SK-N-SH (cell line): ENCODE results near the gene PLXDC1. TPM values are rescaled to one million over a fixed set of nuclear protein-coding genes. Genes with fewer than 3 reads are reported as not detected.
"Not testable (repeated sequence)": the region's sequence is repeated elsewhere in the genome, so short reads cannot be mapped to it uniquely, and the experiment has no call there.

Experiments used
- CTCF ChIA-PET: fragments of 300-600, 350-600 bp; formaldehyde crosslinking; extraction: SDS; loops from one replicate; lab custom pipeline; 2021; lab: Yijun Ruan, JAX
- POLR2A ChIA-PET: fragments of 350-600 bp; sonication (Branson Sonifier 250); formaldehyde crosslinking; extraction: SDS; loops from one replicate; lab custom pipeline; 2020; ENCODE audit warnings: antibody characterized with exemption, inconsistent platforms; lab: Yijun Ruan, JAX
- DNase-seq: peaks from one replicate; pipeline ENCODE4 v3.0.0; 2012
- H2AFZ ChIP-seq: fragments of 200-600 bp; sonication (generic); 2 replicates; pipeline ENCODE4 v1.8.1; 2016; ENCODE audit warnings: antibody characterized with exemption, mild to moderate bottlenecking, low read depth
- H3F3A ChIP-seq: fragments of 200-600 bp; sonication (generic); replicated peaks from 2 replicates; pipeline ENCODE3; 2016; ENCODE audit warnings: antibody characterized with exemption, mild to moderate bottlenecking; ENCODE audit not compliant: insufficient read depth
- H3K27ac ChIP-seq, 2 experiments: fragments of 200-500 bp in 1 of 2; fragments of 200-600 bp in 1 of 2; sonication (Bioruptor generic) in 1 of 2; sonication (generic), shearing (Covaris generic) in 1 of 2; 2 replicates each; pipeline versions ENCODE4 v1.5.1 to v1.6.1; 2014 to 2016; ENCODE audit warnings: low read depth in 2 of 2, inconsistent platforms in 1 of 2, low read length in 1 of 2, mild to moderate bottlenecking in 1 of 2, mixed read lengths in 1 of 2
- H3K27me3 ChIP-seq: fragments of 200-600 bp; sonication (generic), shearing (Covaris generic); 2 replicates; pipeline ENCODE4 v1.6.1; 2016; ENCODE audit warnings: mixed run types; ENCODE audit not compliant: insufficient read depth
- H3K36me3 ChIP-seq, 2 experiments: fragments of 200-500 bp in 1 of 2; fragments of 200-600 bp in 1 of 2; sonication (Bioruptor generic) in 1 of 2; sonication (generic) in 1 of 2; replicated peaks in 1 of 2; 2 replicates each; pipeline versions ENCODE3 to v1.5.1; 2014 to 2016; ENCODE audit warnings: low read length in 1 of 2, mild to moderate bottlenecking in 1 of 2; ENCODE audit not compliant: insufficient read depth in 2 of 2, control insufficient read depth in 1 of 2
- H3K4me1 ChIP-seq, 2 experiments: fragments of 200-500 bp in 1 of 2; fragments of 200-600 bp in 1 of 2; sonication (Bioruptor generic) in 1 of 2; sonication (generic), shearing (Covaris generic) in 1 of 2; 2 replicates each; pipeline versions ENCODE4 v1.5.1 to v1.6.1; 2014 to 2016; ENCODE audit warnings: low read depth in 1 of 2, low read length in 1 of 2, mixed run types in 1 of 2; ENCODE audit not compliant: insufficient read depth in 2 of 2, control insufficient read depth in 1 of 2
- H3K4me2 ChIP-seq: fragments of 200-600 bp; sonication (generic), shearing (Covaris generic); 2 replicates; pipeline ENCODE4 v1.6.1; 2017; ENCODE audit warnings: mixed run types
- H3K4me3 ChIP-seq, 2 experiments: fragments of 200-500 bp in 1 of 2; fragments of 200-600 bp in 1 of 2; sonication (Bioruptor generic) in 1 of 2; sonication (generic), shearing (Covaris generic) in 1 of 2; 2 replicates each; pipeline versions ENCODE4 v1.5.1 to v1.8.1; 2014 to 2016; ENCODE audit warnings: low read depth in 2 of 2, inconsistent platforms in 1 of 2, low read length in 1 of 2, mild to moderate bottlenecking in 1 of 2, mixed read lengths in 1 of 2, moderate library complexity in 1 of 2
- H3K79me2 ChIP-seq: fragments of 200-600 bp; sonication (generic); 2 replicates; pipeline ENCODE4 v1.8.1; 2017; ENCODE audit warnings: mild to moderate bottlenecking; ENCODE audit not compliant: insufficient read depth
- H3K9ac ChIP-seq: fragments of 200-600 bp; sonication (generic); 2 replicates; pipeline ENCODE4 v1.6.1; 2017; ENCODE audit warnings: mixed run types
- H3K9me2 ChIP-seq: fragments of 200-600 bp; sonication (generic); 2 replicates; pipeline ENCODE4 v1.6.1; 2017; ENCODE audit warnings: mixed run types
- H3K9me3 ChIP-seq: fragments of 200-600 bp; sonication (generic); 2 replicates; pipeline ENCODE4 v1.6.1; 2017; ENCODE audit warnings: mixed run types, mild to moderate bottlenecking, moderate library complexity
- H4K20me1 ChIP-seq: fragments of 200-600 bp; sonication (generic); 2 replicates; pipeline ENCODE4 v1.6.1; 2017; ENCODE audit warnings: mild to moderate bottlenecking, mixed run types; ENCODE audit not compliant: insufficient read depth
- FOXM1 ChIP-seq: IDR thresholded peaks from 2 replicates; pipeline ENCODE4 v1.4.0; 2012; ENCODE audit warnings: low read depth, mild to moderate bottlenecking
- MXI1 ChIP-seq: IDR thresholded peaks from 2 replicates; pipeline ENCODE4 v1.6.1; 2012; ENCODE audit warnings: mild to moderate bottlenecking, low read depth, low read length, improper control_type of control experiment
- NFIC ChIP-seq: IDR thresholded peaks from 2 replicates; pipeline ENCODE4 v1.4.0; 2012; ENCODE audit warnings: borderline replicate concordance
- SIN3A ChIP-seq: IDR thresholded peaks from 2 replicates; pipeline ENCODE4 v1.6.1; 2012; ENCODE audit warnings: low read depth, mild to moderate bottlenecking, low read length, moderate library complexity, borderline replicate concordance
- TAF1 ChIP-seq: IDR thresholded peaks from 2 replicates; pipeline ENCODE4 v1.6.1; 2012; ENCODE audit warnings: low read depth, mild to moderate bottlenecking, low read length, moderate library complexity, borderline replicate concordance
- TEAD4 ChIP-seq: IDR thresholded peaks from 2 replicates; pipeline ENCODE4 v1.4.0; 2012; ENCODE audit warnings: mild to moderate bottlenecking, borderline replicate concordance; ENCODE audit not compliant: insufficient read depth
- YY1 ChIP-seq: IDR thresholded peaks from 2 replicates; pipeline ENCODE4 v1.4.0; 2012; ENCODE audit warnings: low read depth, mild to moderate bottlenecking
- WGBS: methylation state at CpG from one replicate; pipeline ENCODE4 v1.1.6; 2017; ENCODE audit warnings: low lambda C conversion rate; 5-methylcytosine and 5-hydroxymethylcytosine counted together
- polyA plus RNA-seq, 3 experiments: library from polyadenylated mRNA; depleted of rRNA; stranded (reverse); fragments of >200 nt; gene quantifications; 2 replicates each; pipeline ENCODE4 v1.2.3, GENCODE V29; 2012
- TF ChIP-seq, protein P1 (sequence below): fragments of 200-600 bp; sonication (generic); IDR thresholded peaks from 2 replicates; pipeline ENCODE4 v1.6.1; 2017; ENCODE audit warnings: antibody characterized with exemption, mild to moderate bottlenecking, moderate library complexity

The PLXDC1 gene
- polyA plus RNA-seq, 1 of the 3 experiments (the other 2 are of a cell fraction), result 1.5 TPM

- no peak for DNase-seq
- Histone ChIP-seq H3F3A (peaks cover 3% of the 10 kb centered on the region), H3K27me3 (no peaks in the 10 kb centered on the region; the same call in 1 of the 2 replicates), H3K36me3 (no peaks in the 10 kb centered on the region), H3K79me2 (no peaks in the 10 kb centered on the region), H4K20me1 (no peaks in the 10 kb centered on the region), H3K9ac (no peak overlapping the region), H3K4me3 (no peak overlapping the region), H3K9me3 (peaks cover 6% of the 10 kb centered on the region; the same call in 1 of the 2 replicates), H2AFZ (no peak overlapping the region), H3K27ac (no peak overlapping the region), H3K9me2 (no peaks in the 10 kb centered on the region), H3K4me2 (no peak overlapping the region), H3K4me1 (no peaks in the 10 kb centered on the region)
- ChIA-PET POLR2A (no interaction called here), CTCF (no interaction called here)
- 87% methylated on average over 16 of the region's 16 CpGs for whole genome bisulfite sequencing
- TF ChIP-seq TEAD4 (no peak), SIN3A (no peak), YY1 (no peak), MXI1 (no peak), TAF1 (no peak), NFIC (no peak), FOXM1 (no peak)
Observed at GRCh38 chr17:39045948-39046679, 105.3 kb downstream of the PLXDC1 start.

- Histone ChIP-seq H2AFZ (no peak overlapping the region), H3K27me3 (peaks cover 5% of the 10 kb centered on the region; the same call in 1 of the 2 replicates), H3K9me2 (no peaks in the 10 kb centered on the region), H3K27ac (no peak overlapping the region), H3K4me1 (no peaks in the 10 kb centered on the region), H3K9me3 (no peaks in the 10 kb centered on the region), H3F3A (no peaks in the 10 kb centered on the region), H3K4me2 (no peak overlapping the region), H4K20me1 (no peaks in the 10 kb centered on the region), H3K4me3 (no peak overlapping the region), H3K36me3 (no peaks in the 10 kb centered on the region), H3K79me2 (no peaks in the 10 kb centered on the region), H3K9ac (no peak overlapping the region)
- ChIA-PET CTCF (interaction anchor here (0.7 to 1.6 kb wide), 3 partner anchors 20 to 139 kb away, joined by 3 read pairs; no protein-coding TSS in a partner anchor), POLR2A (no interaction called here)
- WGBS, result 33% methylated on average over 2 of the region's 2 CpGs
- TF ChIP-seq, protein P1, sequence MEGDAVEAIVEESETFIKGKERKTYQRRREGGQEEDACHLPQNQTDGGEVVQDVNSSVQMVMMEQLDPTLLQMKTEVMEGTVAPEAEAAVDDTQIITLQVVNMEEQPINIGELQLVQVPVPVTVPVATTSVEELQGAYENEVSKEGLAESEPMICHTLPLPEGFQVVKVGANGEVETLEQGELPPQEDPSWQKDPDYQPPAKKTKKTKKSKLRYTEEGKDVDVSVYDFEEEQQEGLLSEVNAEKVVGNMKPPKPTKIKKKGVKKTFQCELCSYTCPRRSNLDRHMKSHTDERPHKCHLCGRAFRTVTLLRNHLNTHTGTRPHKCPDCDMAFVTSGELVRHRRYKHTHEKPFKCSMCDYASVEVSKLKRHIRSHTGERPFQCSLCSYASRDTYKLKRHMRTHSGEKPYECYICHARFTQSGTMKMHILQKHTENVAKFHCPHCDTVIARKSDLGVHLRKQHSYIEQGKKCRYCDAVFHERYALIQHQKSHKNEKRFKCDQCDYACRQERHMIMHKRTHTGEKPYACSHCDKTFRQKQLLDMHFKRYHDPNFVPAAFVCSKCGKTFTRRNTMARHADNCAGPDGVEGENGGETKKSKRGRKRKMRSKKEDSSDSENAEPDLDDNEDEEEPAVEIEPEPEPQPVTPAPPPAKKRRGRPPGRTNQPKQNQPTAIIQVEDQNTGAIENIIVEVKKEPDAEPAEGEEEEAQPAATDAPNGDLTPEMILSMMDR, result no peak
- no peak for DNase-seq
Observed at GRCh38 chr17:39036009-39036408, 115.4 kb downstream of the PLXDC1 start.

DNA sequence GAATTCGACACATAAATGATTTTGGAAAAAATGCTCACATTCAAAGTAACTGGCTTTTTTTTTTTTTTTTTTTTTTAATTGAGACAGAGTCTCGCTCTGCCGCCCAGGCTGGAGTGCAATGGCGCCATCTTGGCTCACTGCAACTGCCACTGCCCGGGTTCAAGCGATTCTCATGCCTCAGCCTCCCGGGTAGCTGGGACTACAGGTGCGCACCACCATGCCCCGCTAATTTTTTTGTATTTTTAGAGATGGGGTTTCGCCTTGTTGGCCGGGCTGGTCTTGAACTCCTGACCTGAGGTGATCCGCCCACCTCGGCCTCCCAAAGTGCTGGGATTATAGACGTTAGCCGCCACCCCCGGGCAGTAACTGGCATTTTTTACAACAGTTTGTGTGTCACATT lies 115.9 kb downstream of the PLXDC1 start:
- H3K9me3 ChIP-seq, DNase-seq, H3K4me3 ChIP-seq, H3K4me2 ChIP-seq, H4K20me1 ChIP-seq, H3F3A ChIP-seq, H2AFZ ChIP-seq, H3K36me3 ChIP-seq, H3K9me2 ChIP-seq, POLR2A ChIA-PET, H3K79me2 ChIP-seq, H3K27ac ChIP-seq, H3K4me1 ChIP-seq, H3K9ac ChIP-seq, H3K27me3 ChIP-seq: not testable (repeated sequence)
- WGBS, result 45% methylated on average over 16 of the region's 16 CpGs
- CTCF ChIA-PET, result interaction anchor here (1.1 kb wide), 1 partner anchor 139 kb away, joined by 3 read pairs; no protein-coding TSS in a partner anchor
